ENCODE results near the gene IP6K2. TPM values are rescaled to one million over a fixed set of nuclear protein-coding genes. Genes with fewer than 3 reads are reported as not detected.

Gene IP6K2
- total RNA-seq, 1 donor from 2014 or later = 209 TPM

DNA sequence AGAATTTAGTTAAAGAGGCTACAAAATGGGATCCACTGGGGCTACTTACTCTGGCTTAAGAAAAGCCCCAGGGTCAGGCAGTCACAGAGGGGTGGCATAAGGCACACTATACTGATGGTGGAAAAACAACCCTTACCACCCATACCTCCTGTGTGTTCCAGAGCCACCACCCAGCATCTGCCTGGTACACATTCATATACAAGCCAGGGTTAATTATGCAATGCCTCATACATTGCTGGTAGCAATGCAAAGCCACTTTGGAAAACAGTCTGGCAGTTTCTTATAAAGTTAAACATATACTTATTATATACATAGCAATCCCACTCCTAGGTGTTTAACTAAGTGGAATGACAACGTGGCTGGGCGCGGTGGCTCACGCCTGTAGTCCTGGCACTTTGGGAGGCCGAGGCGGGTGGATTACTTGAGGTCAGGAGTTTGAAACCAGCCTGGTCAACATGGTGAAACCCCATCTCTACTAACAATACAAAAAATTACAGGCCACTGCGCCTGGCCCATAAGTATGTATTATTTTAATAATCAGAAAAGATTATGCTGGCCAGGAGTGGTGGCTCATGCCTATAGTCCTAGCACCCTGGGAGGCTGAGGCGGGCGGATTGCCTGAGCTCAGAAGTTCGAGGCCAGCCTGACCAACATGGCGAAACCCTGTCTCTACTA, 16.2 kb downstream of the IP6K2 start:
- peaks cover 29% of the 10 kb centered on the region for H3K36me3 Mint-ChIP-seq
- TF ChIP-seq, protein P1, sequence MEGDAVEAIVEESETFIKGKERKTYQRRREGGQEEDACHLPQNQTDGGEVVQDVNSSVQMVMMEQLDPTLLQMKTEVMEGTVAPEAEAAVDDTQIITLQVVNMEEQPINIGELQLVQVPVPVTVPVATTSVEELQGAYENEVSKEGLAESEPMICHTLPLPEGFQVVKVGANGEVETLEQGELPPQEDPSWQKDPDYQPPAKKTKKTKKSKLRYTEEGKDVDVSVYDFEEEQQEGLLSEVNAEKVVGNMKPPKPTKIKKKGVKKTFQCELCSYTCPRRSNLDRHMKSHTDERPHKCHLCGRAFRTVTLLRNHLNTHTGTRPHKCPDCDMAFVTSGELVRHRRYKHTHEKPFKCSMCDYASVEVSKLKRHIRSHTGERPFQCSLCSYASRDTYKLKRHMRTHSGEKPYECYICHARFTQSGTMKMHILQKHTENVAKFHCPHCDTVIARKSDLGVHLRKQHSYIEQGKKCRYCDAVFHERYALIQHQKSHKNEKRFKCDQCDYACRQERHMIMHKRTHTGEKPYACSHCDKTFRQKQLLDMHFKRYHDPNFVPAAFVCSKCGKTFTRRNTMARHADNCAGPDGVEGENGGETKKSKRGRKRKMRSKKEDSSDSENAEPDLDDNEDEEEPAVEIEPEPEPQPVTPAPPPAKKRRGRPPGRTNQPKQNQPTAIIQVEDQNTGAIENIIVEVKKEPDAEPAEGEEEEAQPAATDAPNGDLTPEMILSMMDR (IDR thresholded peaks at IDR 0.05; ENCODE audit: unreplicated experiment) = no peak

DNA sequence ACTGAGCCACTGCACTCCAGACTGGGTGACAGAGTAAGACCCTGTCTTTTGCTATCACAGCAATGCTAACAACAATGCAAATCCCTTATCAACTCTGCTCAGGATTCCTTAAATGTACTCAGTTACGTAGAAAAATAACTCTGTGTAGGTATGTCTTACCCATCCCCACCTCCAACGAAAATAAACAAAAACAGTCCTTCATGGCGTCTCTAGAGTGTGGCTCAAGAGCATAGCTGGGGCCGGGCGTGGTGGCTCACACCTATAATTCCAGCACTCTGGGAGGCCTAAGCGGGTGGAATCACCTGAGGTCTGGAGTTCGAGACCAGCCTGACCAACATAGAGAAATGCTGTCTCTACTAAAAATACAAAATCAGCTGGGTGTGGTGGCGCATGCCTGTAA, 18.1 kb downstream of the IP6K2 start:
- TF ChIP-seq, protein P1 (IDR thresholded peaks at IDR 0.05; ENCODE audit: unreplicated experiment) = no peak
- Mint-ChIP-seq H3K27me3 (ENCODE audit: low read depth) (no peaks in the 10 kb centered on the region), H3K9me3 (no peaks in the 10 kb centered on the region), H3K4me3 (no peak overlapping the region), H3K4me1 (peaks cover 21% of the 10 kb centered on the region), H3K27ac (no peak overlapping the region), H3K36me3 (peaks cover 28% of the 10 kb centered on the region)
- no peak for DNase-seq (ENCODE audit: low spot score in 2 of 2, unreplicated experiment in 2 of 2)

More for the DNA sequence above, 16.2 kb downstream of the IP6K2 start:
- Mint-ChIP-seq H3K27ac (no peak overlapping the region), H3K4me3 (no peak overlapping the region), H3K9me3 (no peaks in the 10 kb centered on the region), H3K4me1 (peaks cover 9% of the 10 kb centered on the region), H3K27me3 (ENCODE audit: low read depth) (no peaks in the 10 kb centered on the region)
- DNase-seq (ENCODE audit: low spot score in 2 of 2, unreplicated experiment in 2 of 2) = no peak

DNA sequence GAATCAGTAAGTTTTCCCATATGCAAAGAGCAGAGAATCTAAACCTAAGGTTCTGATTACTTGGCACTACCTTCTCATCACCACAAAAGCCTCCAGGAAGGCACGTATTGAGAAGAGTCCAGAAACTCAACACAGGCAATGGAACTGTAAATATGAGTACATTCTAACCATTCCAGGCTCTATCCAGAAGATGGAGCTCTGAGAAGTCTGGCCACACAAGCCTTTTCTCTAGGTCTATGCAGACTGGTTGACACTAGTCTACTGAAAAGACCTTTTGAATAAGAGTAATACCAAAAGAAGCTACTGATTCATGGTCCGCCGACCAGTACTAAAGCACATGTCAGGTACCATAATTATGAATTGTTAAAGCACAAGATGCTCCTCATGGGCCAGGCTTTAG, 19.1 kb downstream of the IP6K2 start:
- DNase-seq (ENCODE audit: low spot score in 2 of 2, unreplicated experiment in 2 of 2) = no peak
- TF ChIP-seq, protein P1 (IDR thresholded peaks at IDR 0.05; ENCODE audit: unreplicated experiment) = no peak
- H3K4me1 Mint-ChIP-seq = peaks cover 25% of the 10 kb centered on the region
- H3K9me3 Mint-ChIP-seq = no peaks in the 10 kb centered on the region
- no peak overlapping the region for H3K27ac Mint-ChIP-seq
- H3K4me3 Mint-ChIP-seq = no peak overlapping the region
- H3K27me3 Mint-ChIP-seq (ENCODE audit: low read depth) = no peaks in the 10 kb centered on the region
- H3K36me3 Mint-ChIP-seq = peaks cover 31% of the 10 kb centered on the region

DNA sequence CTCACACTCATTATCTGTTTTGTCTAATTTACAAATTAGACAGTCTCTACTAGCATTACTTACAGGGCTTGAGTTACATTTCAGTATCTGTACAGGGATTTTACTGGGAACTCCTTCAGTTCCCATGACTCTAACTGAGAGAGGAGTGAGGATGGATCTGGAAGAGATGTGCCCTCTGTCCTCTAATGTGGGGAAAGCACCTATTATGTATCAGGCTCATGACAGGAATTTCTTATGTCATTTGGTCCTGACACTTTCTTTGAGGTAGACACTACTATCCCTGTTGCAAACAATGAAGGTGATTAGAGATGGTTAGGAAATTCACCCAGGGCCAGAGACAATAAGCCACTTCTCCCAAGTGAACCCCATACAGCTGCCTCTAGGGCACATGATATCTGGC, 20.4 kb downstream of the IP6K2 start:
- H3K36me3 Mint-ChIP-seq = peaks cover 28% of the 10 kb centered on the region

DNA sequence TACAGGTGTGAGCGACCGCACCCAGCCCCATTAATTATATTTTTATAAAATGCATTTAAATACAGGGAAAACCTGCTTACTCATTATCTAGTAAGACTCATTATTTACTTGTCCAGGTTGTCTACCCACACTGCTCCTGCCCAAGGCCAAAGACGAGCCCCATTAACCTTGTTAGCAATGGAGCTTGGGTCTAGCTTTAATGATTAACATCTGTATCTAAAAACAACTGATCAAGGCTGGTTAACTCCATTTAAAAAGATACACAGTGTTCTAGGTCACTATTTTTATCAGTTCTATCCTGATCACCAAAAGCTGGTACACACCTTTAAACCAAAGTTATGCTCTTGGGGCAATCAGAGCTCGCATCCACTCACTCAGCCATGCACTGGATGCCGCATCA, 20.9 kb downstream of the IP6K2 start:
- Mint-ChIP-seq H3K9me3 (no peaks in the 10 kb centered on the region), H3K27ac (peak overlapping the region; percentile 71), H3K4me3 (no peak overlapping the region), H3K36me3 (peaks cover 30% of the 10 kb centered on the region), H3K27me3 (ENCODE audit: low read depth) (no peaks in the 10 kb centered on the region), H3K4me1 (peaks cover 25% of the 10 kb centered on the region)
- DNase-seq (ENCODE audit: low spot score in 2 of 2, unreplicated experiment in 2 of 2) = no peak
- TF ChIP-seq, protein P1 (IDR thresholded peaks at IDR 0.05; ENCODE audit: unreplicated experiment) = no peak

More for the DNA sequence above, 20.4 kb downstream of the IP6K2 start:
- peak overlapping the region; percentile 71 for H3K27ac Mint-ChIP-seq
- no peak overlapping the region for H3K4me3 Mint-ChIP-seq
- no peaks in the 10 kb centered on the region for H3K9me3 Mint-ChIP-seq
- no peak for DNase-seq (ENCODE audit: low spot score in 2 of 2, unreplicated experiment in 2 of 2)
- H3K4me1 Mint-ChIP-seq = peaks cover 25% of the 10 kb centered on the region
- H3K27me3 Mint-ChIP-seq (ENCODE audit: low read depth) = no peaks in the 10 kb centered on the region
- TF ChIP-seq, protein P1 (IDR thresholded peaks at IDR 0.05; ENCODE audit: unreplicated experiment) = no peak
